Body of pancreas (tissue), 4 donors: Measurements from ENCODE around the gene VWA2.

Source experiments
- CTCF ChIP-seq, 7 experiments: fragments of 450-650 bp in 4 of 7; fragments of 200-600 bp in 3 of 7; sonication (generic) in 3 of 7; IDR thresholded peaks; one replicate each; pipeline ENCODE4 v1.5.1; 2016 to 2019; ENCODE audit warnings: antibody characterized with exemption in 7 of 7
- POLR2A ChIP-seq, 3 donors: fragments of 450-650 bp; IDR thresholded peaks; one replicate each; pipeline ENCODE4 v1.6.1; 2016; ENCODE audit warnings: antibody characterized with exemption in 3 of 3, mild to moderate bottlenecking in 2 of 3

GRCh38 chr10:114274616-114275453 lies 35.8 kb downstream of the VWA2 start:
- TF ChIP-seq POLR2A (IDR thresholded peaks at IDR 0.05) (no peak), CTCF (IDR thresholded peaks at IDR 0.05) (no peak)
